HCT116 (cell line): ENCODE data around the gene CIC. TPM values are rescaled to one million over a fixed set of nuclear protein-coding genes. Genes with fewer than 3 reads are reported as not detected.

Experiments used
- ATAC-seq: fragments of 200-7000 bp; cut with Tn5 transposase; 2 replicates; pipeline ENCODE4 v1.9.1; 2020; ENCODE audit warnings: mild to moderate bottlenecking, moderate library complexity
- BruUV-seq: library from RNA; stranded (reverse); fragments of 400-500 nt; replicated peaks from 2 replicates; lab custom pipeline; 2021; lab: Mats Ljungman, UMichigan
- CTCF ChIA-PET: fragments of 300-600 bp; sonication (Branson Sonifier 250); formaldehyde crosslinking; loops from one replicate; lab custom pipeline; 2021; ENCODE audit warnings: antibody characterized with exemption; lab: Charles Lee
- POLR2A ChIA-PET: fragments of 300-600, 350-600 bp; sonication (Branson Sonifier 250); formaldehyde crosslinking; loops from one replicate; lab custom pipeline; 2021; ENCODE audit warnings: antibody characterized with exemption; lab: Charles Lee
- RAD21 ChIA-PET, 2 experiments: fragments of 300-600 bp; sonication (Branson Sonifier 250); formaldehyde crosslinking; loops; one replicate each; lab custom pipeline; 2023; ENCODE audit warnings: low total read pairs in 2 of 2; ENCODE audit not compliant: uncharacterized antibody in 2 of 2, unreplicated experiment in 2 of 2, low non-redundant PET in 1 of 2; lab: Charles Lee
- DNase-seq: peaks from one replicate; pipeline ENCODE4 v3.0.0-alpha.2; 2010; ENCODE audit warnings: low read depth, low spot score
- H2AFZ ChIP-seq: fragments of 200-600 bp; shearing (Covaris generic), sonication (generic); 2 replicates; pipeline ENCODE4 v1.6.1; 2017; ENCODE audit warnings: low read depth, mixed run types, mixed read lengths, antibody characterized with exemption, low read length; ENCODE audit not compliant: poor library complexity, severe bottlenecking
- H3K27ac ChIP-seq: 2 replicates; pipeline ENCODE4 v1.5.1; 2012; ENCODE audit warnings: low read depth, low read length
- H3K27me3 ChIP-seq: fragments of 200-600 bp; sonication (generic); 2 replicates; pipeline ENCODE4 v1.6.1; 2016; ENCODE audit warnings: mixed run types, low read length, mixed read lengths; ENCODE audit not compliant: insufficient read depth
- H3K36me3 ChIP-seq, 2 experiments: fragments of 200-500 bp in 1 of 2; fragments of 200-600 bp in 1 of 2; sonication (Bioruptor generic) in 1 of 2; sonication (generic) in 1 of 2; 2 replicates each; pipeline versions ENCODE4 v1.5.1 to v1.6.1; 2014 to 2016; ENCODE audit warnings: low read length in 2 of 2, inconsistent platforms in 1 of 2, mixed read lengths in 1 of 2, mixed run types in 1 of 2; ENCODE audit not compliant: insufficient read depth in 2 of 2, control insufficient read depth in 1 of 2
- H3K4me1 ChIP-seq, 2 experiments: fragments of 200-600 bp in 1 of 2; sonication (generic) in 1 of 2; 2 replicates each; pipeline versions ENCODE4 v1.5.1 to v1.6.1; 2012 to 2017; ENCODE audit warnings: low read length in 2 of 2, inconsistent platforms in 1 of 2, mild to moderate bottlenecking in 1 of 2, mixed read lengths in 1 of 2, mixed run types in 1 of 2, moderate library complexity in 1 of 2; ENCODE audit not compliant: insufficient read depth in 2 of 2, control insufficient read depth in 1 of 2
- H3K4me2 ChIP-seq: fragments of 200-600 bp; sonication (generic); 2 replicates; pipeline ENCODE4 v1.6.1; 2017; ENCODE audit warnings: mixed run types, low read length, mixed read lengths
- H3K4me3 ChIP-seq, 2 experiments: fragments of 200-600 bp in 1 of 2; sonication (generic) in 1 of 2; replicated peaks in 1 of 2; 2 replicates each; pipeline ENCODE4 v1.5.1; 2011 to 2016; ENCODE audit warnings: low read length in 2 of 2, control low read depth in 1 of 2, low read depth in 1 of 2, mild to moderate bottlenecking in 1 of 2, mixed read lengths in 1 of 2, mixed run types in 1 of 2
- H3K79me2 ChIP-seq: fragments of 200-600 bp; sonication (generic); 2 replicates; pipeline ENCODE4 v1.6.1; 2017; ENCODE audit warnings: mild to moderate bottlenecking, mixed run types, low read length, moderate library complexity, mixed read lengths; ENCODE audit not compliant: insufficient read depth
- H3K9ac ChIP-seq: fragments of 200-600 bp; sonication (generic); 2 replicates; pipeline ENCODE4 v1.6.1; 2016; ENCODE audit warnings: low read length, mixed read lengths
- H3K9me2 ChIP-seq: fragments of 200-600 bp; sonication (generic), shearing (Covaris generic); 2 replicates; pipeline ENCODE4 v1.6.1; 2017; ENCODE audit warnings: mixed run types, mild to moderate bottlenecking, moderate library complexity; ENCODE audit not compliant: insufficient read depth
- H3K9me3 ChIP-seq, 2 experiments: fragments of 200-500 bp in 1 of 2; fragments of 200-600 bp in 1 of 2; sonication (Bioruptor generic) in 1 of 2; sonication (generic) in 1 of 2; 2 replicates each; pipeline ENCODE4 v1.6.1; 2014 to 2017; ENCODE audit warnings: low read length in 2 of 2, mixed read lengths in 2 of 2, inconsistent platforms in 1 of 2, low read depth in 1 of 2, mild to moderate bottlenecking in 1 of 2, mixed run types in 1 of 2, moderate library complexity in 1 of 2; ENCODE audit not compliant: control insufficient read depth in 1 of 2, insufficient read depth in 1 of 2
- H4K20me1 ChIP-seq: fragments of 200-600 bp; sonication (generic), shearing (Covaris generic); 2 replicates; pipeline ENCODE4 v1.6.1; 2017; ENCODE audit warnings: mixed run types, mild to moderate bottlenecking, moderate library complexity; ENCODE audit not compliant: insufficient read depth
- ATF3 ChIP-seq: IDR thresholded peaks from 2 replicates; pipeline ENCODE4 v1.6.1; 2012
- CBX3 ChIP-seq: IDR thresholded peaks from 2 replicates; pipeline ENCODE4 v1.6.1; 2012; ENCODE audit warnings: low read depth
- CEBPB ChIP-seq: IDR thresholded peaks from 2 replicates; pipeline ENCODE4 v1.6.1; 2012; ENCODE audit warnings: low read depth
- CTCF ChIP-seq, 3 experiments: fragments of 200-600 bp in 1 of 3; sonication (generic) in 1 of 3; IDR thresholded peaks in 2 of 3; conservative IDR thresholded peaks in 1 of 3; 2 replicates each; pipeline ENCODE4 v1.5.1; 2012 to 2017; ENCODE audit warnings: low read depth in 2 of 3, low read length in 2 of 3, antibody characterized with exemption in 1 of 3, borderline replicate concordance in 1 of 3, control low read depth in 1 of 3, mild to moderate bottlenecking in 1 of 3, mixed read lengths in 1 of 3, mixed run types in 1 of 3, moderate library complexity in 1 of 3; ENCODE audit not compliant: insufficient read depth in 1 of 3
- ELF1 ChIP-seq: IDR thresholded peaks from 2 replicates; pipeline ENCODE4 v1.6.1; 2012; ENCODE audit warnings: low read depth, borderline replicate concordance
- FOSL1 ChIP-seq: IDR thresholded peaks from 2 replicates; pipeline ENCODE4 v1.6.1; 2012; ENCODE audit warnings: low read depth
- JUND ChIP-seq: IDR thresholded peaks from 2 replicates; pipeline ENCODE4 v1.6.1; 2012
- POLR2A ChIP-seq: IDR thresholded peaks from 2 replicates; pipeline ENCODE4 v1.7.0; 2011; ENCODE audit warnings: borderline replicate concordance; ENCODE audit not compliant: insufficient read depth, insufficient read length; ENCODE audit errors: extremely low read depth
- POLR2AphosphoS5 ChIP-seq: IDR thresholded peaks from 2 replicates; pipeline ENCODE4 v1.6.1; 2011; ENCODE audit warnings: mild to moderate bottlenecking, low read depth, low read length, moderate library complexity
- RAD21 ChIP-seq: IDR thresholded peaks from 2 replicates; pipeline ENCODE4 v1.6.1; 2012; ENCODE audit warnings: low read depth, mild to moderate bottlenecking
- REST ChIP-seq: IDR thresholded peaks from 2 replicates; pipeline ENCODE4 v1.6.1; 2012; ENCODE audit warnings: low read depth
- SP1 ChIP-seq: IDR thresholded peaks from 2 replicates; pipeline ENCODE4 v1.6.1; 2012; ENCODE audit warnings: low read depth
- SRF ChIP-seq: IDR thresholded peaks from 2 replicates; pipeline ENCODE4 v1.6.1; 2012; ENCODE audit warnings: low read depth
- TCF7L2 ChIP-seq: IDR thresholded peaks from 2 replicates; pipeline ENCODE4 v1.7.0; 2011; ENCODE audit warnings: borderline replicate concordance, inconsistent platforms; ENCODE audit not compliant: insufficient read depth, insufficient read length; ENCODE audit errors: extremely low read depth
- YY1 ChIP-seq: IDR thresholded peaks from 2 replicates; pipeline ENCODE4 v1.6.1; 2011; ENCODE audit warnings: low read length, low read depth, moderate library complexity, mild to moderate bottlenecking; ENCODE audit not compliant: insufficient replicate concordance; ENCODE audit errors: extremely low read depth
- ZFX ChIP-seq: fragments of 450-650 bp; IDR thresholded peaks from 2 replicates; pipeline ENCODE4 v1.6.1; 2017
- ZNF274 ChIP-seq: fragments of 200-500 bp; sonication (Bioruptor generic); IDR thresholded peaks from 2 replicates; pipeline ENCODE4 v1.6.1; 2014; ENCODE audit warnings: mild to moderate bottlenecking, low read depth, low read length, inconsistent platforms
- intact Hi-C: fragments of 100-400 bp; cut with micrococcal nuclease; formaldehyde crosslinking; loops from 2 replicates; pipeline ENCODE4 v1.10.0; 2022
- total RNA-seq: library from RNA; stranded (reverse); gene quantifications from one replicate; pipeline ENCODE4 v1.2.1, GENCODE V29; 2021; ENCODE audit not compliant: unreplicated experiment

CIC gene
- total RNA-seq, 1 experiment from 2014 or later: 52.0 TPM

- no peak for ATAC-seq
- no peaks in the 10 kb centered on the region for H3K9me2 ChIP-seq
- H4K20me1 ChIP-seq: no peaks in the 10 kb centered on the region
- no peaks in the 10 kb centered on the region for H3K27me3 ChIP-seq
- TF ChIP-seq POLR2AphosphoS5 (no peak), SRF (no peak), SP1 (no peak), CEBPB (no peak), REST (no peak), JUND (no peak), FOSL1 (no peak), YY1 (no peak), TCF7L2 (no peak), ATF3 (no peak), CTCF (IDR thresholded peaks at IDR 0.05 in 2 of 3, conservative IDR thresholded peaks at IDR 0.05 in 1 of 3; ENCODE audit: borderline replicate concordance in 1 of 3, insufficient read depth in 1 of 3, low read depth in 2 of 3, low read length in 2 of 3) (no peak), POLR2A (no peak), ZNF274 (no peak), CBX3 (no peak), ZFX (no peak), RAD21 (no peak), ELF1 (no peak)
- no peak overlapping the region for H3K9ac ChIP-seq
- intact Hi-C loops: no loop called here
- peaks cover 7 to 15% of the 10 kb centered on the region in 2 experiments for H3K4me1 ChIP-seq
- BruUV-seq: no TSS peak
- H3K4me3 ChIP-seq: no peak overlapping the region
- peaks cover 5% of the 10 kb centered on the region; the same call in 1 of the 2 replicates for H3K79me2 ChIP-seq
- H3K9me3 ChIP-seq: no peaks in the 10 kb centered on the region
- no peak overlapping the region for H2AFZ ChIP-seq
- no peak overlapping the region for H3K4me2 ChIP-seq
- RAD21 ChIA-PET: no interaction called here
- no peaks in the 10 kb centered on the region for H3K36me3 ChIP-seq
- POLR2A ChIA-PET: no interaction called here
- H3K27ac ChIP-seq: no peak overlapping the region
- DNase-seq: no peak
- CTCF ChIA-PET: interaction anchor here (0.9 kb wide), 1 partner anchor 61 kb away, joined by 3 read pairs; no protein-coding TSS in a partner anchor
Measured at GRCh38 chr19:42306646-42307045, 37.6 kb downstream of the CIC start.
